K562 (cell line): ENCODE measurements around the gene CMTM4. TPM values are rescaled to one million over a fixed set of nuclear protein-coding genes. Genes with fewer than 3 reads are reported as not detected.

Source experiments
- ATAC-seq: fragments of 200-7000 bp; cut with Tn5 transposase; 3 replicates; pipeline ENCODE4 v1.9.1; 2020; ENCODE audit warnings: moderate library complexity
- BruUV-seq: library from RNA; stranded (reverse); fragments of 400-500 nt; replicated peaks from 2 replicates; lab custom pipeline; 2021; lab: Mats Ljungman, UMichigan
- CTCF ChIA-PET: fragments of 300-600 bp; formaldehyde crosslinking; extraction: SDS; loops from one replicate; lab custom pipeline; 2021; ENCODE audit warnings: low intra/inter-chr PET ratio; lab: Yijun Ruan, JAX
- POLR2A ChIA-PET: fragments of 300-600, 350-650 bp; sonication (Branson Sonifier 250); formaldehyde crosslinking; extraction: SDS; loops from one replicate; lab custom pipeline; 2021; ENCODE audit warnings: antibody characterized with exemption, inconsistent platforms; lab: Yijun Ruan, JAX
- DNase-seq, 4 experiments: peaks; one replicate each; pipeline versions ENCODE4 v3.0.0 to v3.0.0-alpha.2; 2011 to 2018; ENCODE audit warnings: low spot score in 3 of 4, mixed read lengths in 3 of 4; ENCODE audit errors: extremely low read depth in 1 of 4
- FAIRE-seq: peaks from 2 replicates; lab custom pipeline; 2011; peaks lifted over from hg19 to GRCh38; lab: Jason Lieb, UNC
- H2AFZ ChIP-seq: 2 replicates; pipeline ENCODE4 v1.6.0; 2011; ENCODE audit warnings: low read depth, low read length, control low read depth, inconsistent platforms
- H3K27ac ChIP-seq: fragments of 200-600 bp; 3 replicates; pipeline ENCODE4 v1.8.0; 2011; ENCODE audit warnings: low read depth, mild to moderate bottlenecking, control low read depth, inconsistent platforms, low read length, moderate library complexity, mixed read lengths; ENCODE audit errors: extremely low read depth
- H3K27me3 ChIP-seq, 2 experiments: fragments of 300-600 bp in 1 of 2; 2 replicates in 1 of 2; 3 replicates in 1 of 2; pipeline versions ENCODE4 v1.6.0 to v1.8.0; 2011; ENCODE audit warnings: inconsistent platforms in 2 of 2, low read length in 2 of 2, mild to moderate bottlenecking in 1 of 2, mixed read lengths in 1 of 2, moderate library complexity in 1 of 2; ENCODE audit not compliant: control insufficient read depth in 2 of 2, insufficient read depth in 2 of 2
- H3K36me3 ChIP-seq: fragments of 300-600 bp; 3 replicates; pipeline ENCODE4 v1.8.0; 2011; ENCODE audit warnings: mild to moderate bottlenecking, low read length, inconsistent platforms; ENCODE audit not compliant: control insufficient read depth, insufficient read depth
- H3K4me1 ChIP-seq, 2 experiments: fragments of 200-600 bp in 1 of 2; replicated peaks in 1 of 2; 2 replicates in 1 of 2; 3 replicates in 1 of 2; pipeline versions ENCODE4 v1.5.1 to v1.8.0; 2011; ENCODE audit warnings: inconsistent platforms in 2 of 2, low read length in 2 of 2, mild to moderate bottlenecking in 1 of 2, mixed read lengths in 1 of 2, moderate library complexity in 1 of 2; ENCODE audit not compliant: control insufficient read depth in 2 of 2, insufficient read depth in 2 of 2
- H3K4me2 ChIP-seq: 2 replicates; pipeline ENCODE4 v1.6.1; 2011; ENCODE audit warnings: low read length, control low read depth, inconsistent platforms, mixed read lengths; ENCODE audit not compliant: insufficient read depth
- H3K4me3 ChIP-seq: fragments of 200-600 bp; sonication (generic), shearing (Covaris generic); 2 replicates; pipeline ENCODE4 v1.5.1; 2016; ENCODE audit warnings: control low read depth, inconsistent platforms
- H3K79me2 ChIP-seq: fragments of 200-600 bp; 3 replicates; pipeline ENCODE4 v1.8.0; 2011; ENCODE audit warnings: low read length, inconsistent platforms; ENCODE audit not compliant: control insufficient read depth, insufficient read depth
- H3K9ac ChIP-seq, 2 experiments: 2 replicates each; pipeline versions ENCODE4 v1.6.0 to v1.6.1; 2011; ENCODE audit warnings: low read depth in 2 of 2, low read length in 2 of 2, control low read depth in 1 of 2, inconsistent platforms in 1 of 2, mild to moderate bottlenecking in 1 of 2, mixed read lengths in 1 of 2; ENCODE audit not compliant: insufficient read depth in 1 of 2
- H3K9me1 ChIP-seq: one replicate; pipeline ENCODE4 v1.6.0; 2011; ENCODE audit warnings: inconsistent platforms, mild to moderate bottlenecking, low read length, moderate library complexity; ENCODE audit not compliant: control insufficient read depth, insufficient read depth
- H3K9me3 ChIP-seq: replicated peaks from 2 replicates; pipeline ENCODE4 v1.5.1; 2011; ENCODE audit warnings: low read depth, low read length, inconsistent platforms; ENCODE audit not compliant: control insufficient read depth, insufficient read depth
- H4K20me1 ChIP-seq: replicated peaks from 2 replicates; pipeline ENCODE4 v1.6.1; 2011; ENCODE audit warnings: low read length, inconsistent platforms, mixed read lengths; ENCODE audit not compliant: control insufficient read depth, insufficient read depth
- FOS ChIP-seq: IDR thresholded peaks from 3 replicates; pipeline ENCODE4 v1.6.1; 2011; ENCODE audit not compliant: insufficient read length; ENCODE audit errors: extremely low read depth
- FOXA1 ChIP-seq: fragments of 450-650 bp; IDR thresholded peaks from 2 replicates; pipeline ENCODE4 v1.6.1; 2016; ENCODE audit warnings: mild to moderate bottlenecking, borderline replicate concordance
- FOXJ3 ChIP-seq: sonication (generic); formaldehyde crosslinking; IDR thresholded peaks from 2 replicates; pipeline ENCODE4 v1.4.0; 2020; ENCODE audit warnings: mild to moderate bottlenecking, missing genetic modification reagents
- MCM7 ChIP-seq, 2 experiments: fragments of 450-650 bp; IDR thresholded peaks; 2 replicates each; pipeline ENCODE4 v1.6.1; 2016 to 2018
- RB1 ChIP-seq: fragments of 450-650 bp; IDR thresholded peaks from 2 replicates; pipeline ENCODE4 v1.6.1; 2017; ENCODE audit warnings: low read depth, mild to moderate bottlenecking
- THRB ChIP-seq: fragments of 450-650 bp; formaldehyde crosslinking; conservative IDR thresholded peaks from 2 replicates; pipeline ENCODE4 v1.4.0; 2022; ENCODE audit warnings: mild to moderate bottlenecking, missing genetic modification characterization
- TOE1 ChIP-seq, 2 experiments: fragments of 450-650 bp in 1 of 2; sonication (generic) in 1 of 2; formaldehyde crosslinking in 1 of 2; IDR thresholded peaks; 2 replicates each; pipeline versions ENCODE4 v1.7.1 to v1.8.0; 2016 to 2022; ENCODE audit warnings: borderline replicate concordance in 2 of 2, mild to moderate bottlenecking in 2 of 2, antibody characterized with exemption in 1 of 2, inconsistent platforms in 1 of 2, low read depth in 1 of 2, missing genetic modification reagents in 1 of 2, moderate library complexity in 1 of 2
- ZFP30 ChIP-seq: fragments of 250-450 bp; sonication (Bioruptor Pico); IDR thresholded peaks from 2 replicates; pipeline ENCODE4 v1.8.0; 2022; ENCODE audit warnings: moderate library complexity, mild to moderate bottlenecking, inconsistent platforms, borderline replicate concordance
- ZNF133 ChIP-seq: fragments of 250-450 bp; sonication (Bioruptor Pico); IDR thresholded peaks from 2 replicates; pipeline ENCODE4 v1.4.0; 2020; ENCODE audit warnings: mild to moderate bottlenecking
- ZNF512 ChIP-seq: IDR thresholded peaks from 2 replicates; pipeline ENCODE4 v1.6.1; 2016; ENCODE audit warnings: missing genetic modification characterization, missing compliant biosample characterization
- WGBS: fragments of 100-300 bp; shearing (Covaris generic); methylation state at CpG from one replicate; pipeline ENCODE4 v1.1.6; 2016; ENCODE audit warnings: low coverage, mixed read lengths; ENCODE audit not compliant: insufficient coverage; ENCODE audit errors: missing lambda C conversion rate; 5-methylcytosine and 5-hydroxymethylcytosine counted together
- in situ Hi-C: fragments of 300-500 bp; cut with MboI; formaldehyde crosslinking; loops from 4 replicates; pipeline ENCODE4 v1.15.0; 2018; ENCODE audit warnings: inconsistent platforms, mixed read lengths
- intact Hi-C: fragments of 100-400 bp; cut with micrococcal nuclease; formaldehyde crosslinking; loops from 2 replicates; pipeline ENCODE4 v1.14.2; 2022
- polyA plus RNA-seq, 8 experiments: library from polyadenylated mRNA; depleted of rRNA in 4 of 8; stranded (reverse) in 5 of 8; unstranded in 3 of 8; fragments of >200 nt; fragmentation: Nextera tagmentation in 2 of 8; fragmentation: Illumina TruSeq in 1 of 8; extraction: Ambion mirVana in 2 of 8; extraction: Trizol in 1 of 8; gene quantifications; 2 replicates each; pipeline versions ENCODE4 v1.2.1 to v1.2.3, GENCODE V29; 2011 to 2014; ENCODE audit warnings: inconsistent platforms in 1 of 8, missing spikeins in 1 of 8
- total RNA-seq, 7 experiments: library from RNA; depleted of rRNA in 6 of 7; stranded (reverse); fragments of >200 nt in 6 of 7; fragmentation: Illumina TruSeq in 2 of 7; extraction: Trizol in 2 of 7; gene quantifications; 2 replicates each; pipeline versions ENCODE4 v1.2.1 to v1.2.3, GENCODE V29; 2011 to 2021; ENCODE audit warnings: low replicate concordance in 1 of 7
- TF ChIP-seq, protein P1 (sequence below): fragments of 250-450 bp; sonication (Bioruptor Pico); IDR thresholded peaks from 2 replicates; pipeline ENCODE4 v1.8.0; 2021; ENCODE audit warnings: moderate library complexity, mild to moderate bottlenecking, inconsistent platforms
- TF ChIP-seq, protein P2 (sequence below): sonication (generic); formaldehyde crosslinking; IDR thresholded peaks from 2 replicates; pipeline ENCODE4 v1.5.0; 2020; ENCODE audit warnings: missing genetic modification reagents
- TF ChIP-seq, protein P3 (sequence below): sonication (generic); formaldehyde crosslinking; IDR thresholded peaks from 2 replicates; pipeline ENCODE4 v1.4.0; 2020; ENCODE audit warnings: mild to moderate bottlenecking, missing genetic modification reagents

CMTM4 gene
- total and polyA plus RNA-seq, 9 of the 15 experiments (the other 6 are each of a cell fraction or from before 2014, with no cell fraction given) = 2.0 to 21.3 (median 12.5) TPM

GRCh38 chr16:66690106-66690847, 6.3 kb downstream of the CMTM4 start:
- H3K27ac ChIP-seq = no peak overlapping the region
- FAIRE-seq (no peak), DNase-seq (no peak), ATAC-seq (no peak; the same call in 2 of the 3 replicates)
- H3K79me2 ChIP-seq = peaks cover 29% of the 10 kb centered on the region
- no peak overlapping the region for H2AFZ ChIP-seq
- H4K20me1 ChIP-seq = peaks cover 4% of the 10 kb centered on the region; the same call in 1 of the 2 replicates
- peaks cover 5% of the 10 kb centered on the region; the same call in 1 of the 3 replicates for H3K36me3 ChIP-seq
- H3K9me1 ChIP-seq = no peaks in the 10 kb centered on the region
- H3K27me3 ChIP-seq = no peaks in the 10 kb centered on the region
- in situ Hi-C loops = no loop called here
- H3K4me2 ChIP-seq = no peak overlapping the region
- ChIA-PET POLR2A (interaction anchor here (0.6 kb wide), 1 partner anchor 77 kb away, joined by 3 read pairs; no protein-coding TSS in a partner anchor), CTCF (no interaction called here)
- peaks cover 10 to 15% of the 10 kb centered on the region in 2 experiments; a peak in 4 of 5 replicates for H3K4me1 ChIP-seq
- H3K4me3 ChIP-seq = no peak overlapping the region
- BruUV-seq = no TSS peak
- intact Hi-C loops = loop anchor here (5.0 kb wide), 1 partner anchor 83 kb away; no protein-coding TSS in a partner anchor
- H3K9me3 ChIP-seq = no peaks in the 10 kb centered on the region
- H3K9ac ChIP-seq = no peak overlapping the region
- 63% methylated on average over 7 of the region's 7 CpGs for WGBS
- TF ChIP-seq TOE1 (IDR thresholded peaks at IDR 0.05; ENCODE audit: borderline replicate concordance) (no peak), TOE1 (CRISPR knock-in tag; IDR thresholded peaks at IDR 0.05; ENCODE audit: borderline replicate concordance, low read depth) (no peak), FOS (no peak), FOXJ3 (CRISPR knock-in tag) (no peak), ZNF133 (CRISPR knock-in tag) (no peak), THRB (CRISPR knock-in tag) (no peak), ZFP30 (CRISPR knock-in tag) (no peak), RB1 (no peak), MCM7 (IDR thresholded peaks at IDR 0.05) (no peak), FOXA1 (no peak), ZNF512 (tag) (no peak)
- TF ChIP-seq, protein P1, sequence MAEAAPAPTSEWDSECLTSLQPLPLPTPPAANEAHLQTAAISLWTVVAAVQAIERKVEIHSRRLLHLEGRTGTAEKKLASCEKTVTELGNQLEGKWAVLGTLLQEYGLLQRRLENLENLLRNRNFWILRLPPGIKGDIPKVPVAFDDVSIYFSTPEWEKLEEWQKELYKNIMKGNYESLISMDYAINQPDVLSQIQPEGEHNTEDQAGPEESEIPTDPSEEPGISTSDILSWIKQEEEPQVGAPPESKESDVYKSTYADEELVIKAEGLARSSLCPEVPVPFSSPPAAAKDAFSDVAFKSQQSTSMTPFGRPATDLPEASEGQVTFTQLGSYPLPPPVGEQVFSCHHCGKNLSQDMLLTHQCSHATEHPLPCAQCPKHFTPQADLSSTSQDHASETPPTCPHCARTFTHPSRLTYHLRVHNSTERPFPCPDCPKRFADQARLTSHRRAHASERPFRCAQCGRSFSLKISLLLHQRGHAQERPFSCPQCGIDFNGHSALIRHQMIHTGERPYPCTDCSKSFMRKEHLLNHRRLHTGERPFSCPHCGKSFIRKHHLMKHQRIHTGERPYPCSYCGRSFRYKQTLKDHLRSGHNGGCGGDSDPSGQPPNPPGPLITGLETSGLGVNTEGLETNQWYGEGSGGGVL (CRISPR knock-in tag) = no peak
- TF ChIP-seq, protein P2, sequence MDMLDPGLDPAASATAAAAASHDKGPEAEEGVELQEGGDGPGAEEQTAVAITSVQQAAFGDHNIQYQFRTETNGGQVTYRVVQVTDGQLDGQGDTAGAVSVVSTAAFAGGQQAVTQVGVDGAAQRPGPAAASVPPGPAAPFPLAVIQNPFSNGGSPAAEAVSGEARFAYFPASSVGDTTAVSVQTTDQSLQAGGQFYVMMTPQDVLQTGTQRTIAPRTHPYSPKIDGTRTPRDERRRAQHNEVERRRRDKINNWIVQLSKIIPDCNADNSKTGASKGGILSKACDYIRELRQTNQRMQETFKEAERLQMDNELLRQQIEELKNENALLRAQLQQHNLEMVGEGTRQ = no peak
- TF ChIP-seq, protein P3, sequence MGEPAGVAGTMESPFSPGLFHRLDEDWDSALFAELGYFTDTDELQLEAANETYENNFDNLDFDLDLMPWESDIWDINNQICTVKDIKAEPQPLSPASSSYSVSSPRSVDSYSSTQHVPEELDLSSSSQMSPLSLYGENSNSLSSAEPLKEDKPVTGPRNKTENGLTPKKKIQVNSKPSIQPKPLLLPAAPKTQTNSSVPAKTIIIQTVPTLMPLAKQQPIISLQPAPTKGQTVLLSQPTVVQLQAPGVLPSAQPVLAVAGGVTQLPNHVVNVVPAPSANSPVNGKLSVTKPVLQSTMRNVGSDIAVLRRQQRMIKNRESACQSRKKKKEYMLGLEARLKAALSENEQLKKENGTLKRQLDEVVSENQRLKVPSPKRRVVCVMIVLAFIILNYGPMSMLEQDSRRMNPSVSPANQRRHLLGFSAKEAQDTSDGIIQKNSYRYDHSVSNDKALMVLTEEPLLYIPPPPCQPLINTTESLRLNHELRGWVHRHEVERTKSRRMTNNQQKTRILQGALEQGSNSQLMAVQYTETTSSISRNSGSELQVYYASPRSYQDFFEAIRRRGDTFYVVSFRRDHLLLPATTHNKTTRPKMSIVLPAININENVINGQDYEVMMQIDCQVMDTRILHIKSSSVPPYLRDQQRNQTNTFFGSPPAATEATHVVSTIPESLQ (CRISPR knock-in tag) = no peak
